ENCODE measurements around the gene ERCC4. TPM values are rescaled to one million over a fixed set of nuclear protein-coding genes. Genes with fewer than 3 reads are reported as not detected.

The ERCC4 gene
- total and polyA plus RNA-seq, 4 donors: 12.8 to 17.2 (median 14.7) TPM

- Histone ChIP-seq H3K4me1 (ENCODE audit: control insufficient read depth, insufficient read depth, low read length) (no peaks in the 10 kb centered on the region), H3K27me3 (ENCODE audit: control insufficient read depth, insufficient read depth, low read length) (no peaks in the 10 kb centered on the region), H3K4me3 (ENCODE audit: low read depth, low read length) (no peak overlapping the region), H3K36me3 (ENCODE audit: control insufficient read depth, insufficient read depth, low read length) (no peaks in the 10 kb centered on the region), H3K27ac (ENCODE audit: low read depth, low read length) (no peak overlapping the region), H3K9me3 (ENCODE audit: control insufficient read depth, insufficient read depth, low read length) (peaks cover 3% of the 10 kb centered on the region)
- no peak for DNase-seq (ENCODE audit: low read depth in 4 of 6, low spot score in 6 of 6)
- 93% methylated on average over 5 of the region's 9 CpGs for WGBS (ENCODE audit: insufficient coverage)
These were observed 53.5 kb downstream of the ERCC4 start for GRCh38 chr16:13973321-13974023.

- Histone ChIP-seq H3K36me3 (ENCODE audit: control insufficient read depth, insufficient read depth, low read length) (no peaks in the 10 kb centered on the region), H3K27me3 (ENCODE audit: control insufficient read depth, insufficient read depth, low read length) (no peaks in the 10 kb centered on the region), H3K4me1 (ENCODE audit: control insufficient read depth, insufficient read depth, low read length) (no peaks in the 10 kb centered on the region), H3K27ac (ENCODE audit: low read depth, low read length) (no peak overlapping the region), H3K9me3 (ENCODE audit: control insufficient read depth, insufficient read depth, low read length) (no peaks in the 10 kb centered on the region), H3K4me3 (ENCODE audit: low read depth, low read length) (no peak overlapping the region)
- no peak for DNase-seq (ENCODE audit: low read depth in 4 of 6, low spot score in 6 of 6)
- no CpG with 5 or more reads among the region's 6 CpGs for WGBS (ENCODE audit: insufficient coverage)
These were observed 57.2 kb downstream of the ERCC4 start for GRCh38 chr16:13977177-13977576.

GRCh38 chr16:13982451-13982850, 62.5 kb downstream of the ERCC4 start:
- no peaks in the 10 kb centered on the region for H3K27me3 ChIP-seq (ENCODE audit: control insufficient read depth, insufficient read depth, low read length)
- no peak overlapping the region for H3K27ac ChIP-seq (ENCODE audit: low read depth, low read length)
- no peak overlapping the region for H3K4me3 ChIP-seq (ENCODE audit: low read depth, low read length)
- H3K4me1 ChIP-seq (ENCODE audit: control insufficient read depth, insufficient read depth, low read length): no peaks in the 10 kb centered on the region
- H3K9me3 ChIP-seq (ENCODE audit: control insufficient read depth, insufficient read depth, low read length): no peaks in the 10 kb centered on the region
- WGBS (ENCODE audit: insufficient coverage): 80% methylated on average over 3 of the region's 3 CpGs
- no peaks in the 10 kb centered on the region for H3K36me3 ChIP-seq (ENCODE audit: control insufficient read depth, insufficient read depth, low read length)
- DNase-seq (ENCODE audit: low read depth in 4 of 6, low spot score in 6 of 6): no peak

GRCh38 chr16:13983625-13984024, 63.7 kb downstream of the ERCC4 start:
- WGBS (ENCODE audit: insufficient coverage): 100% methylated on average over 1 of the region's 5 CpGs
- H3K9me3 ChIP-seq (ENCODE audit: control insufficient read depth, insufficient read depth, low read length): no peaks in the 10 kb centered on the region
- no peaks in the 10 kb centered on the region for H3K36me3 ChIP-seq (ENCODE audit: control insufficient read depth, insufficient read depth, low read length)

GRCh38 chr16:13984794-13985193, 64.8 kb downstream of the ERCC4 start:
- no peaks in the 10 kb centered on the region for H3K4me1 ChIP-seq (ENCODE audit: control insufficient read depth, insufficient read depth, low read length)
- no peaks in the 10 kb centered on the region for H3K27me3 ChIP-seq (ENCODE audit: control insufficient read depth, insufficient read depth, low read length)
- H3K27ac ChIP-seq (ENCODE audit: low read depth, low read length): no peak overlapping the region
- no peak for DNase-seq (ENCODE audit: low read depth in 4 of 6, low spot score in 6 of 6)
- no peaks in the 10 kb centered on the region for H3K36me3 ChIP-seq (ENCODE audit: control insufficient read depth, insufficient read depth, low read length)
- H3K9me3 ChIP-seq (ENCODE audit: control insufficient read depth, insufficient read depth, low read length): no peaks in the 10 kb centered on the region
- no peak overlapping the region for H3K4me3 ChIP-seq (ENCODE audit: low read depth, low read length)
- WGBS (ENCODE audit: insufficient coverage): 83% methylated on average over 1 of the region's 8 CpGs

More at GRCh38 chr16:13983625-13984024, 63.7 kb downstream of the ERCC4 start:
- no peaks in the 10 kb centered on the region for H3K4me1 ChIP-seq (ENCODE audit: control insufficient read depth, insufficient read depth, low read length)
- no peak overlapping the region for H3K4me3 ChIP-seq (ENCODE audit: low read depth, low read length)
- no peak for DNase-seq (ENCODE audit: low read depth in 4 of 6, low spot score in 6 of 6)
- H3K27me3 ChIP-seq (ENCODE audit: control insufficient read depth, insufficient read depth, low read length): no peaks in the 10 kb centered on the region
- H3K27ac ChIP-seq (ENCODE audit: low read depth, low read length): no peak overlapping the region

GRCh38 chr16:13988038-13988437, 68.1 kb downstream of the ERCC4 start:
- no peaks in the 10 kb centered on the region for H3K9me3 ChIP-seq (ENCODE audit: control insufficient read depth, insufficient read depth, low read length)
- no peak overlapping the region for H3K4me3 ChIP-seq (ENCODE audit: low read depth, low read length)
- no peaks in the 10 kb centered on the region for H3K27me3 ChIP-seq (ENCODE audit: control insufficient read depth, insufficient read depth, low read length)
- DNase-seq (ENCODE audit: low read depth in 4 of 6, low spot score in 6 of 6): no peak
- WGBS (ENCODE audit: insufficient coverage): no CpG with 5 or more reads among the region's 1 CpG
- H3K27ac ChIP-seq (ENCODE audit: low read depth, low read length): no peak overlapping the region
- no peaks in the 10 kb centered on the region for H3K36me3 ChIP-seq (ENCODE audit: control insufficient read depth, insufficient read depth, low read length)
- H3K4me1 ChIP-seq (ENCODE audit: control insufficient read depth, insufficient read depth, low read length): no peaks in the 10 kb centered on the region

GRCh38 chr16:13992322-13992721, 72.4 kb downstream of the ERCC4 start:
- H3K9me3 ChIP-seq (ENCODE audit: control insufficient read depth, insufficient read depth, low read length): no peaks in the 10 kb centered on the region
- H3K27ac ChIP-seq (ENCODE audit: low read depth, low read length): no peak overlapping the region
- no peak overlapping the region for H3K4me3 ChIP-seq (ENCODE audit: low read depth, low read length)
- 83% methylated on average over 2 of the region's 6 CpGs for WGBS (ENCODE audit: insufficient coverage)
- H3K27me3 ChIP-seq (ENCODE audit: control insufficient read depth, insufficient read depth, low read length): no peaks in the 10 kb centered on the region
- no peak for DNase-seq (ENCODE audit: low read depth in 4 of 6, low spot score in 6 of 6)
- H3K36me3 ChIP-seq (ENCODE audit: control insufficient read depth, insufficient read depth, low read length): no peaks in the 10 kb centered on the region
- H3K4me1 ChIP-seq (ENCODE audit: control insufficient read depth, insufficient read depth, low read length): no peaks in the 10 kb centered on the region

- H3K27me3 ChIP-seq (ENCODE audit: control insufficient read depth, insufficient read depth, low read length): no peaks in the 10 kb centered on the region
- DNase-seq (ENCODE audit: low read depth in 4 of 6, low spot score in 6 of 6): no peak
- H3K36me3 ChIP-seq (ENCODE audit: control insufficient read depth, insufficient read depth, low read length): no peaks in the 10 kb centered on the region
- WGBS (ENCODE audit: insufficient coverage): 100% methylated on average over 2 of the region's 4 CpGs
- H3K27ac ChIP-seq (ENCODE audit: low read depth, low read length): no peak overlapping the region
- H3K4me3 ChIP-seq (ENCODE audit: low read depth, low read length): no peak overlapping the region
- no peaks in the 10 kb centered on the region for H3K9me3 ChIP-seq (ENCODE audit: control insufficient read depth, insufficient read depth, low read length)
- no peaks in the 10 kb centered on the region for H3K4me1 ChIP-seq (ENCODE audit: control insufficient read depth, insufficient read depth, low read length)
These were observed 73.0 kb downstream of the ERCC4 start for GRCh38 chr16:13992976-13993375.

- DNase-seq (ENCODE audit: low read depth in 4 of 6, low spot score in 6 of 6): no peak
- Histone ChIP-seq H3K9me3 (ENCODE audit: control insufficient read depth, insufficient read depth, low read length) (no peaks in the 10 kb centered on the region), H3K27ac (ENCODE audit: low read depth, low read length) (no peak overlapping the region), H3K36me3 (ENCODE audit: control insufficient read depth, insufficient read depth, low read length) (no peaks in the 10 kb centered on the region), H3K4me1 (ENCODE audit: control insufficient read depth, insufficient read depth, low read length) (no peaks in the 10 kb centered on the region), H3K4me3 (ENCODE audit: low read depth, low read length) (no peak overlapping the region), H3K27me3 (ENCODE audit: control insufficient read depth, insufficient read depth, low read length) (no peaks in the 10 kb centered on the region)
- 90% methylated on average over 3 of the region's 14 CpGs for WGBS (ENCODE audit: insufficient coverage)
These were observed 74.5 kb downstream of the ERCC4 start for GRCh38 chr16:13994239-13995106.

GRCh38 chr16:13995194-13995593, 75.2 kb downstream of the ERCC4 start:
- no peak for DNase-seq (ENCODE audit: low read depth in 4 of 6, low spot score in 6 of 6)

More at GRCh38 chr16:13995194-13995593, 75.2 kb downstream of the ERCC4 start:
- no CpG with 5 or more reads among the region's 1 CpG for WGBS (ENCODE audit: insufficient coverage)
- H3K4me1 ChIP-seq (ENCODE audit: control insufficient read depth, insufficient read depth, low read length): peaks cover 2% of the 10 kb centered on the region
- no peak overlapping the region for H3K27ac ChIP-seq (ENCODE audit: low read depth, low read length)
- no peaks in the 10 kb centered on the region for H3K27me3 ChIP-seq (ENCODE audit: control insufficient read depth, insufficient read depth, low read length)
- H3K9me3 ChIP-seq (ENCODE audit: control insufficient read depth, insufficient read depth, low read length): no peaks in the 10 kb centered on the region
- no peak overlapping the region for H3K4me3 ChIP-seq (ENCODE audit: low read depth, low read length)
- H3K36me3 ChIP-seq (ENCODE audit: control insufficient read depth, insufficient read depth, low read length): no peaks in the 10 kb centered on the region

Measured in spinal cord (tissue), 10 donors.